WERI-Rb-1 (cell line): ENCODE data around the gene RNF40.
A peak's percentile ranks its signal among the peaks of the same experiment; 100 is the strongest.

Experiments used
- DNase-seq: peaks from one replicate; pipeline ENCODE4 v3.0.0-alpha.2; 2020
- H3K27ac ChIP-seq: fragments of 250-450 bp; sonication (Bioruptor Pico); 2 replicates; pipeline ENCODE4 v1.5.1; 2020; ENCODE audit warnings: mild to moderate bottlenecking, moderate library complexity
- H3K27me3 ChIP-seq: fragments of 250-450 bp; sonication (Bioruptor Pico); 2 replicates; pipeline ENCODE4 v1.5.1; 2021; ENCODE audit warnings: mild to moderate bottlenecking, low read depth, moderate library complexity; ENCODE audit not compliant: insufficient read depth, severe bottlenecking
- H3K36me3 ChIP-seq: fragments of 250-450 bp; sonication (Bioruptor Pico); 2 replicates; pipeline ENCODE4 v1.5.1; 2020; ENCODE audit warnings: mild to moderate bottlenecking, moderate library complexity
- H3K4me3 ChIP-seq: 2 replicates; pipeline ENCODE4 v1.5.1; 2011; ENCODE audit warnings: low read depth, mild to moderate bottlenecking, control low read depth, low read length
- H3K9me3 ChIP-seq: fragments of 250-450 bp; sonication (Bioruptor Pico); 2 replicates; pipeline ENCODE4 v1.5.1; 2021; ENCODE audit warnings: mild to moderate bottlenecking, moderate library complexity; ENCODE audit not compliant: severe bottlenecking
- TF ChIP-seq, protein P1 (sequence below): IDR thresholded peaks from 2 replicates; pipeline ENCODE4 v1.5.1; 2011; ENCODE audit warnings: low read depth, mild to moderate bottlenecking, control low read depth, inconsistent platforms, low read length

RNF40 gene

DNA sequence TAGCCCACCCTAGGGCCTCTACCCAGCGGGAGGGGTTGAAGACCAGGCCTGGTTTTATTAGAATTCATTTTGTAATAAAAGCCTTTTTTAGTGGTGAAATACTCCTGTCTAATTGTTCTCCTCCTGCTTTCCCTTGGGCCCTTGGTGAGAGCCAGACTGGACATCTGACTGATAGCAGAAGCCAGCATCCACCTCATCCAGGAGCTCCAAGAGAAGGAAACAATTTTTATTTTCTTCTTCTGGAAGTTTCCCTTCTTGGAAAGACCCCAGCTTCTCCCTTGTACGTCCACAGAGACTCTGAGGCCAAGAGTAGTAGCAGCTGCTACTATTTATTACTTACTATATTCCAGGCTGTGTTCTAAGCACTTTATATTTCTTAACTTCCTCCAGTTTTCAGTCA, 17.9 kb upstream of the RNF40 start:
- TF ChIP-seq, protein P1, sequence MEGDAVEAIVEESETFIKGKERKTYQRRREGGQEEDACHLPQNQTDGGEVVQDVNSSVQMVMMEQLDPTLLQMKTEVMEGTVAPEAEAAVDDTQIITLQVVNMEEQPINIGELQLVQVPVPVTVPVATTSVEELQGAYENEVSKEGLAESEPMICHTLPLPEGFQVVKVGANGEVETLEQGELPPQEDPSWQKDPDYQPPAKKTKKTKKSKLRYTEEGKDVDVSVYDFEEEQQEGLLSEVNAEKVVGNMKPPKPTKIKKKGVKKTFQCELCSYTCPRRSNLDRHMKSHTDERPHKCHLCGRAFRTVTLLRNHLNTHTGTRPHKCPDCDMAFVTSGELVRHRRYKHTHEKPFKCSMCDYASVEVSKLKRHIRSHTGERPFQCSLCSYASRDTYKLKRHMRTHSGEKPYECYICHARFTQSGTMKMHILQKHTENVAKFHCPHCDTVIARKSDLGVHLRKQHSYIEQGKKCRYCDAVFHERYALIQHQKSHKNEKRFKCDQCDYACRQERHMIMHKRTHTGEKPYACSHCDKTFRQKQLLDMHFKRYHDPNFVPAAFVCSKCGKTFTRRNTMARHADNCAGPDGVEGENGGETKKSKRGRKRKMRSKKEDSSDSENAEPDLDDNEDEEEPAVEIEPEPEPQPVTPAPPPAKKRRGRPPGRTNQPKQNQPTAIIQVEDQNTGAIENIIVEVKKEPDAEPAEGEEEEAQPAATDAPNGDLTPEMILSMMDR = no peak
- no peak for DNase-seq
- H3K27me3 ChIP-seq = no peaks in the 10 kb centered on the region
- no peaks in the 10 kb centered on the region for H3K9me3 ChIP-seq
- H3K36me3 ChIP-seq = peaks cover 50% of the 10 kb centered on the region
- no peak overlapping the region for H3K4me3 ChIP-seq
- no peak overlapping the region for H3K27ac ChIP-seq

DNA sequence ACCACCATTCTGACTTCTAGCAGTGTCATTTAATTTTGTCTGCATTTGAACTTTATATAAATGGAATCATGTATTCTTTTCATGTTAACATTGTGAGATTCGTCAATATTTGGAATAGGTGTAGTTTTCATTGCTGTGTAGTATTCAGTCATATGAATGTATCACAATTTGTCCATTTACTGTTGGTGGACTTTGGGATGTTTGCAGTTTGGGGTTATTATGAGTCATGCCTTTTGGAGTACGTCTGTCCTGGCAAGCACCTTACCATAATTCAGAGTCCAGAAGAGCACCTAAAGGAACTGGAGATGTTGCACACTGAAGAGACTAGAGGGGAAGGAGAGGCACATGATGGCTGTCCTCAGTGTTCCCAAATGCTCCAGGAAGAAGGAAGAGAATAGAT, 17.0 kb upstream of the RNF40 start:
- no peak overlapping the region for H3K4me3 ChIP-seq
- H3K27ac ChIP-seq = no peak overlapping the region
- TF ChIP-seq, protein P1 = no peak
- DNase-seq = no peak
- no peaks in the 10 kb centered on the region for H3K9me3 ChIP-seq
- peaks cover 50% of the 10 kb centered on the region for H3K36me3 ChIP-seq
- no peaks in the 10 kb centered on the region for H3K27me3 ChIP-seq

DNA sequence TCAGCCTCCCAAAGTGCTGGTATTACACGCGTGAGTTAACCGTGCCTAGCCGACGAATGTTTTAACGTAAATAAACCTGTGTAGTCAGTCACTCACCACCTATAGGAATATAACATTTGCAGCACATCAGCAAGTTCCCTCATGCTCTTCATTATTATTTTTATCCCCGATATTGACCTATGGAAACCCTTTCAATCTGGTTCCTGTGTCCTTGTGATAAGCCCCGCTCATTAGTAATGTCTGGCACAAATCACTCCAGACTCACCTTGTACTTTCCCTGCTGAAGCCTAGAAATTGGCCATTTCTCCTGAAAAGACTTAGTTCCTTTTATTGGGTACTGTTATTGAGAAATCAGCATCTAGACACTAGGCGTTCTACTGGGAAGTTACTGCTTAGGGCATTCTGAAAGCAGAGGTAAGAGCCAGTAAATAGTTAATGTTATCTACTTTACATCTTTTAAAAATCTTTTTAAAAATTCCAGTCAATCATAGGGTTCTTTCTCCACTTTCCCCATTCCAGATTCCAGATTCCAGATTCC, 15.4 kb upstream of the RNF40 start:
- Histone ChIP-seq H3K27me3 (no peaks in the 10 kb centered on the region), H3K27ac (no peak overlapping the region; the same call in 1 of the 2 replicates), H3K4me3 (no peak overlapping the region), H3K9me3 (no peaks in the 10 kb centered on the region), H3K36me3 (peaks cover 52% of the 10 kb centered on the region)
- DNase-seq = no peak
- TF ChIP-seq, protein P1 = no peak

DNA sequence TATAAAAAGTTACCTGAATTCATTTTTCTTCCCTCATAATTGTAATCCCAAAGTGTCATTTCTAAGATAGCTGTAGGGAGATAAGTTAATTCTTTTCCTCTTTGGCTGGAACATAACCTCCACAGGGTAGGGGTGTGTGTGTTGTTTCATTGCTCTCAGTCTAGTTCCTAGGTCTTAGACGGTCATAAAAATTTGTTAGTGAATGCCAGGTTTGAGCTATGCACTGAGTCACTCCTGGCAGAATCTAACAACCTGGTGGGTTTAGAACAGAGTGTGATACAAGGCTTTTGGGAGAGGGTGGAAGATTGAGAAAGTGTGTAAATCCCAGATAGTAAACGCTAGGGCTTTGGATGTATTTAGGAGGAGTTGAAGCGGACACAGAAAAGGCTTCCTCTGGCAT, 14.8 kb upstream of the RNF40 start:
- H3K27me3 ChIP-seq = no peaks in the 10 kb centered on the region
- peak overlapping the region; percentile 68 for H3K4me3 ChIP-seq
- TF ChIP-seq, protein P1 = no peak
- H3K27ac ChIP-seq = peak overlapping the region; percentile 82
- no peak for DNase-seq
- H3K9me3 ChIP-seq = no peaks in the 10 kb centered on the region
- peaks cover 50% of the 10 kb centered on the region for H3K36me3 ChIP-seq

DNA sequence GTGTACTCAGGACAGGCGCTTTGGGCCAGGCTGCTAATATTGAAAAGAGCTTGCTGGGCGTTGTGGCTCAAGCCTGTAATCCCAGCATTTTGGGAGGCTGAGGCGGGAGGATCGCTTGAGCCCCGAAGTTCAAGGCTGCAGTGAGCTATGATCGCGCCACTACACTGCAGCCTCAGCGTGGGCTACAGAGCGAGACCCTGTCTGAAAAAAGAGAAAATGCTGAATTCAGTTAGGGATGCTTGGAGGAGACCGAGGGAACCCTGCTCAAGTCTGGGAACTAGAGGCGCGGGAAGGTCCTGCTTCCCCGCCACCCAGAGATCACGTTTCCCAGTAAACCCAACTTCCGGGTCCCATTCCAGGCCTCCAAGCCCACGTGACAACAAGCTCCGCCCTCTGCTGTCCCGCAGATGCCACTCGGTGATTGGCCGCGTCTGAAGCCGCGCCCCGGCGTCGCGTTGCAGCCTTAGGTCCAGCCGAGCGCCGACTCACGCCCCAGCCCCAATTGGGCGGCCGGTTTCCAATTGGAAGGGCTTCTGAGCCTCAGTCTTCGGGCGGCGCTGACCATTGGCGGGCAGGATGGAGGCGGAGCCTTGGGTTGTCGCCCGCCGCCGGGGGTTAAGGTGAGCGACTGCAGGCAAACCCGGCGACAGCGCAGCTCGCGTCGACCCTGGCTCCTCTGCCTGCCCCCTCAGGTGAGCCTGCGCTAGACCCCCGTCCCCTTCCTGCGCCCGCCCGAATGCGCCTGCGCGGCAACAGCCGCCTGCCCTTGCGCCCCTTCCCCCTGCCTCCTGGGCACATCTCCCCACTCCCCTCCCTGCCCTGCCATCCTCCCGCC, 14.1 kb upstream of the RNF40 start, which contains the start of gene PHKG2:
Gene PHKG2 (plus strand): TSS at position 627 of the 835 bp plus-strand sequence. CDS start 396 bp downstream, outside the sequence.
- peak within 1 kb of the TSS; percentile 82 for H3K27ac ChIP-seq
- TF ChIP-seq, protein P1 = no peak
- peak within 1 kb of the TSS; percentile 68 for H3K4me3 ChIP-seq
- no peaks in the 10 kb centered on the region for H3K27me3 ChIP-seq
- no peaks in the 10 kb centered on the region for H3K9me3 ChIP-seq
- DNase-seq = peak; percentile 99
- H3K36me3 ChIP-seq = peaks cover 54% of the 10 kb centered on the region
